ENCODE data around the gene FASN.

- TF ChIP-seq CTCF (conservative IDR thresholded peaks at IDR 0.05; ENCODE audit: low read length) (no peak), EZH2phosphoT487 (IDR thresholded peaks at IDR 0.05; ENCODE audit: borderline replicate concordance, low read depth, low read length) (no peak)
Measured at GRCh38 chr17:82070611-82071010, 27.4 kb downstream of the FASN start.
